IPS-18a (cell line): ENCODE measurements around the gene NAA80.
A peak's percentile ranks its signal among the peaks of the same experiment; 100 is the strongest.

ENCODE experiments used
- H3K27ac ChIP-seq: one replicate; pipeline ENCODE4 v1.5.1; 2013; ENCODE audit warnings: low read length
- H3K27me3 ChIP-seq: one replicate; pipeline ENCODE4 v1.6.1; 2013; ENCODE audit warnings: mild to moderate bottlenecking, low read length; ENCODE audit not compliant: control insufficient read depth, insufficient read depth
- H3K36me3 ChIP-seq: one replicate; pipeline ENCODE4 v1.6.1; 2013; ENCODE audit warnings: low read depth, low read length; ENCODE audit not compliant: control insufficient read depth
- H3K4me1 ChIP-seq: one replicate; pipeline ENCODE4 v1.6.1; 2013; ENCODE audit warnings: low read depth, low read length; ENCODE audit not compliant: control insufficient read depth
- H3K4me3 ChIP-seq: one replicate; pipeline ENCODE4 v1.5.1; 2013; ENCODE audit warnings: low read length
- H3K9ac ChIP-seq: one replicate; pipeline ENCODE4 v1.6.1; 2013; ENCODE audit warnings: mild to moderate bottlenecking, low read length, moderate library complexity
- H3K9me3 ChIP-seq: one replicate; pipeline ENCODE4 v1.6.1; 2013; ENCODE audit warnings: low read depth, low read length; ENCODE audit not compliant: control insufficient read depth

NAA80 gene

DNA sequence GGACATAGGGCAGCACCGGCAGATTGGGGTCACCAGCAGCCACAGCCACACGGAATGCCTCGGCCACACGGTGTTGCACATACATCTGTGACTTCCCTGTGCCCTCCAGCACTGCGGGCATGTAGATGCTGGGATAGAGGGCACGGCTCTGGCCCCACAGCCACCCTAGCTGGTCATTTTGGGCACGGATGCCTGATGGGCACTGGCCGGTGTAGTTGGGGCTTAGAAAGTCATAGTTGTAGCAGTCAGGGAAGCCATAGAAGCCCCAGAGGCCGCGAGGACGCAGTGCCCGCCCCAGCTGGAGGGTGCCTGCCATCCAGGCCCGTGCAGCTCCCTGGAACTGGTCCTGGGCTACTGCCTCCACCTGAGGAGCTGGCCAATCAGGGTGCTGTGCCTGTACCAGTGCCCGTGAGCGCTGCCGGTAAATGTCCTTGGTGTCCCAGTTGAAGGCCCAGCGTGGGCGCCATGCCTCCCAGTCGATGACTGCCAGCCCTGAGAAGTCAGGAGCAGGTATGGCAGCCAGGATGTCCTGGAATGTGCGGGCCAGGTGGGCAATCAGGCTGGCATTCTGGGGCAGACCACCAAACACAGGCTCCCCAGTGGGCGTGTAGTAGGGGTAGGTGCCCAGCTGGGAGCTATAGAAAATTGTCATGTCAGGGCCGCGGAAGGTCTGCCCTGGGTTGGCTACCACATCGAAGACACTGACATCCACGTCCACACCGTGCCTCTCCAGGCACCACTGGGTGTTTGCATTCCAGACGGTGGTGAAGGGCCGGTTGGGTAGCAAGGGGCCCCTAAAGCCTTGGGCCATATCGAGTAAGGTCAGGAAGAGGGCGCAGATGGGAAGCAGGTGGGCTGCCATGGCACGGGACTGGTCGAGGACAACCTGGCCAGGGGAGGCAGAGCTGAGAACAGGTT, 3.1 kb upstream of the NAA80 start:
- no peak overlapping the region for H3K27ac ChIP-seq
- peaks cover 18% of the 10 kb centered on the region for H3K4me1 ChIP-seq
- H3K4me3 ChIP-seq = no peak overlapping the region
- no peaks in the 10 kb centered on the region for H3K9me3 ChIP-seq
- no peaks in the 10 kb centered on the region for H3K27me3 ChIP-seq
- H3K9ac ChIP-seq = no peak overlapping the region
- no peaks in the 10 kb centered on the region for H3K36me3 ChIP-seq

DNA sequence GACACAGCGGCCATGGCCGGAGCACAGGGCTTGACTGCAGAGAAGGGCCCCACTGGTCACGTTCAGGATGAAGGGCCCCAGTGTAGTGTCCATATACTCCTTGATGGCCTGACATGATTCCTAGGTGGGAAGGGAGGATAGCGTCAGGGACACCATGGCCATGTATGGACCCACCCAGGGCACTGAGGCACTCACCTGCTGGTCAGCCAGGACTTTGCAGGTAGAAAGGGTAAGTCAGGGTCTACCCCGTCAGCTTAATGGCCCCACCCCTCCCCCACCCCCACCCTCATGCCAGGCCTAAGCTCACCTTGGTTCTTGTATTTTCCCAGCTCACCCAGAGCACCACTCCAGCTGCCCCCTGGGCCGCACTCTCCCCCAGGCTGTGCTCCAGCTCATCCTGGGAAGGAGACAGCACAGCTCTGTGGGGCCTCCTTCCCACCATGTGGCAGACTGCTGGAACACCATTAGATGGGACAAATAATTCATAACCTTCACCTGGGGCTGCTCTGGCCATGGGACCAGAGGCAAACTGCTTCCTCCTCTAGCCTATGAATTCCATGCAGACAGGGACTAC, 1.6 kb upstream of the NAA80 start:
- no peak overlapping the region for H3K9ac ChIP-seq
- H3K27me3 ChIP-seq = no peaks in the 10 kb centered on the region
- no peak overlapping the region for H3K27ac ChIP-seq
- no peak overlapping the region for H3K4me3 ChIP-seq
- no peaks in the 10 kb centered on the region for H3K36me3 ChIP-seq
- H3K4me1 ChIP-seq = peaks cover 18% of the 10 kb centered on the region
- H3K9me3 ChIP-seq = no peaks in the 10 kb centered on the region

DNA sequence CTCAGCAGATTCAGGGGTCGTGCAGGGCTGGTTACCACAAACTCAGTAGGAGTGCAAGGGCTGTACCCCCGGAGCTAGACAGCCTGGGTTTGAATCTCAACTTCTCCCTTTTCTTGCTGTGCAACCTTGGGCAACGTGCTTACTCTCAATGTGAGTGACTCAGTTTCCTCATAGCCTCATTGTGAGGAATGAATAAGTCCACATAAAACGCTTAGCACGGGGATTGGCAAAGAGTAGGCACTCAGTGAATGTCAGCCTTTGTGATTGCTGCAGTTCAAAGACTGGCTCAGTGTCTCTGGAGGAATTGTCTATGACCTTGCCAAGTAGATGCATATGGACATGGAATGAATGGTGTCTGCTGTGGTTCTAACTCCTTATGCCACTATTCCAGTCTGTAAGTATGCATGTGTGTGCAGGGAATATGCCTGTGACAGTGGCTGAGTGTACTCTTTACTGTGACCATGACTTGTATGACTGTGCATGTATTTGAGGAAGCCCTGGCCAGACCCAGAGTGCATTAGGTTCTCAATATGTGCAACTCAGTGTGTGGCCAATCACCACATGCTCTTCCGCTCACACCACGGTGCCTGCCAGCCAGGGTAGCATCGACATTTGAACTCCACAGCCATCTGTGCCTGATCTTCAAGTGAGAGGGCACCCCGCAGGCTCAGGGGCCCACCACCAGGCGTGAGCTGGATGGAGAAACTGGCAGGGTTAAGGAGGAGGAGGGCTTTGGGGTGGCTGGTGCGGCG, 900 bp upstream of the NAA80 start:
- no peaks in the 10 kb centered on the region for H3K9me3 ChIP-seq
- H3K27ac ChIP-seq = no peak overlapping the region
- H3K4me3 ChIP-seq = peak overlapping the region; percentile 92
- peaks cover 18% of the 10 kb centered on the region for H3K4me1 ChIP-seq
- H3K27me3 ChIP-seq = no peaks in the 10 kb centered on the region
- H3K9ac ChIP-seq = peak overlapping the region; percentile 24
- H3K36me3 ChIP-seq = no peaks in the 10 kb centered on the region

DNA sequence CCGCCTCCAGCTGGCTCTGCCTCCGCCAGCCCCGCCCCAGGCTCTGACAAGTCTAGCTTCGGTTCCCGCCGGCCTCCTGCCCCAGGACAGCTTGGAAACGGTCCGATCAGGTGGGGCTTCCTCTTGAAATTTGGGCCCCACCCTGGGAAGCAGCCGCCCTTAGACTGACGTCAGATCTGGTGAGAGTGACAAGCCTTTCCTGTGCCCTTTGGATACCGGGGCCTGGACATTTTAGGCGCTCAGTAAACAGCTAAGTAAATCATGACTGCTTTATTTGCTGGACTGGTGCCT, 378 bp upstream of the NAA80 start:
- Histone ChIP-seq H3K36me3 (no peaks in the 10 kb centered on the region), H3K4me3 (peak overlapping the region; percentile 92), H3K27ac (no peak overlapping the region), H3K9me3 (no peaks in the 10 kb centered on the region), H3K4me1 (peaks cover 18% of the 10 kb centered on the region), H3K27me3 (no peaks in the 10 kb centered on the region), H3K9ac (peak overlapping the region; percentile 24)

DNA sequence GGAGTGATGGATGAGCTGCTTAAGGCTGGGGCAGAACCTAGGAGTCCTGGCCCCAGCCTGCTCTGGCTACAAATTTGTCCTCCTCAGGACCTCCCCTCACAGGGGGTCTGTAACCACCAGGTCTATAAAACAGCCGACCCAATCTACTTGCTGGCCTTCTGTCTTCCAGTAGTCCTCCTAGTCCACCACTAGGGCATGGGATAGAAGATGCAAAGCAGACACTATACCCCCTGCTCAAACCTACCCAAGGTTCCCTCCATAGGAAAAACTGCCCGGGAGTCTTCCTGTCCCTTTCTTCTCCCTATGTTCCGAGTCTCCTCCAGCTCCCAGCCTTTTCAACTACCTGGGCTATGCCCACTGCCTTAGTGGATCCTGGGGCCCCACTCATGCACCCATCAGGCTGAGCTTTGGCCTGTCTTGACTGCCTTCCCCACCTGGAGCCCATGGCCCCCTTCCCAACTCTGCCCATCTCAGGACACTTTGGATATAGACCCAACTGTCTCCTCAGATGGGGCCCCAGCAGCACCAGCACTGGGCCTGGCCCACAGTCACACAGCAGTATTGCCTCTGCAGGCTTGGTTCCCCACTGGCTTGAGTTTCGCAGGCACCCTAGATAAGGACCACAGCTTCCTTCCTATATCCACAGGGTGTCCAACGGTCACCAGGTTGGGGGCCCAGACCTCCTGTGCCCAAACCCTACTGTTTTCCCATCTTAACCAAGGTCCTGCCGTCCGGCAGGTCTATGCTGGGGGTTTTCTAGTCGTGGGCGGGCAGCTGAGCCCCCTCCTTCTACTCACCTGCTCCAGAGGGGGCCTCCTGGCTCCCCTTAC, 1.1 kb downstream of the NAA80 start:
- Histone ChIP-seq H3K4me1 (peaks cover 10% of the 10 kb centered on the region), H3K27ac (no peak overlapping the region), H3K27me3 (no peaks in the 10 kb centered on the region), H3K9ac (no peak overlapping the region), H3K4me3 (peak overlapping the region; percentile 92), H3K9me3 (no peaks in the 10 kb centered on the region), H3K36me3 (no peaks in the 10 kb centered on the region)

DNA sequence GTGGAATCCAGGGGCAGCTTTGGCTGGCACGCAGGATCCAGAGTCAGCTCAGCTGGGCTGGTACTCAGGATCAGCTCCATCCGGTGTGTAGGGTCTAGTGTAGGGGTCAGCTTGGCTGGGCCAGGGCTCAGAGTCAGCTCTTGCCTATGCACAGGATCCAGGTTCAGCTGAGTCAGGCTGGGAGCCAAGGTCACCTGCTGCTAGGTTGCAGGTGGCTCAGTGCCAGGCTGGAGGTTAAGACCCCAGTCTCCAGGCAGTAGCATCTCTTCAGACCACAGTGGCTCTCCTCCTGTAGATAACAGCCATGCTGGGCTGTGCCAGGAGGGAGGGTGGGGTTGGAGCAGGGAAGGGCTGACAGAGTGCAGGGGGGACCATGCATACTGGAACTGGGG, 1.8 kb downstream of the NAA80 start:
- H3K9me3 ChIP-seq = no peaks in the 10 kb centered on the region
- H3K9ac ChIP-seq = no peak overlapping the region
- no peaks in the 10 kb centered on the region for H3K36me3 ChIP-seq
- no peak overlapping the region for H3K4me3 ChIP-seq
- H3K27ac ChIP-seq = no peak overlapping the region
- no peaks in the 10 kb centered on the region for H3K27me3 ChIP-seq
- H3K4me1 ChIP-seq = peaks cover 11% of the 10 kb centered on the region

DNA sequence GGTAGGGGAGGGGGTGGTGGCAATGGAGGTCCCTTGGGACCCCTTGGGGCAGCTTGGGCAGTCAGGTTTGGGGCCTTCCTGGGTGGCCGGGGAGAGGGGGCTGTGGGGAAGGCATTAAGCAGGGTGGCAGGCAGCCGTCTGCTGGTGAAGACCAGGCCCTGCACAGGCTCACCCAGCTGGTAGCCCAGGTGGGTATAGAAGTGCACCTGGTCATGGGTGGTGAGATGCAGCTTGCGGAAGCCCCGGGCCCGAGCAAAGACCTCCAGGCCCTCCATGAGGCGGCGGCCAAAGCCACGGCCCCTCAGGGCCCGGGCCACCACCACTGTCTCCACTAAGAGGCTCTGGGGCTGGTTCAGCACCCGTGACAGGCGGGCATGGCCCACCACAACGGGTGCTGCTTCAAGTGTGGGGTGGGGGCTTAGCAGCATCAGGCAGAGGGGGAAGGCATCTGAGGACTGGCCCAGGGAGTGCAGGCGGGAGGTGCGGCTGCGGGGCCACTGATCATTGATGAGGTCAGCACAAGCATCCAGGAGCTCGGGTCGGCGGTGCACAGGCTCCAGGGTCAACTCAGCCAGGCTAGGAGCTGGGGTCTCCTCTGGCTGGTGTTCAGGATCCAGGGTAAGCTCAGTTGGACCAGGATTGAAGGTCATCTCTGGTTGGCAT, 2.4 kb downstream of the NAA80 start:
- no peak overlapping the region for H3K4me3 ChIP-seq
- no peaks in the 10 kb centered on the region for H3K36me3 ChIP-seq
- no peak overlapping the region for H3K27ac ChIP-seq
- H3K4me1 ChIP-seq = peaks cover 11% of the 10 kb centered on the region
- no peak overlapping the region for H3K9ac ChIP-seq
- H3K9me3 ChIP-seq = no peaks in the 10 kb centered on the region
- H3K27me3 ChIP-seq = no peaks in the 10 kb centered on the region

DNA sequence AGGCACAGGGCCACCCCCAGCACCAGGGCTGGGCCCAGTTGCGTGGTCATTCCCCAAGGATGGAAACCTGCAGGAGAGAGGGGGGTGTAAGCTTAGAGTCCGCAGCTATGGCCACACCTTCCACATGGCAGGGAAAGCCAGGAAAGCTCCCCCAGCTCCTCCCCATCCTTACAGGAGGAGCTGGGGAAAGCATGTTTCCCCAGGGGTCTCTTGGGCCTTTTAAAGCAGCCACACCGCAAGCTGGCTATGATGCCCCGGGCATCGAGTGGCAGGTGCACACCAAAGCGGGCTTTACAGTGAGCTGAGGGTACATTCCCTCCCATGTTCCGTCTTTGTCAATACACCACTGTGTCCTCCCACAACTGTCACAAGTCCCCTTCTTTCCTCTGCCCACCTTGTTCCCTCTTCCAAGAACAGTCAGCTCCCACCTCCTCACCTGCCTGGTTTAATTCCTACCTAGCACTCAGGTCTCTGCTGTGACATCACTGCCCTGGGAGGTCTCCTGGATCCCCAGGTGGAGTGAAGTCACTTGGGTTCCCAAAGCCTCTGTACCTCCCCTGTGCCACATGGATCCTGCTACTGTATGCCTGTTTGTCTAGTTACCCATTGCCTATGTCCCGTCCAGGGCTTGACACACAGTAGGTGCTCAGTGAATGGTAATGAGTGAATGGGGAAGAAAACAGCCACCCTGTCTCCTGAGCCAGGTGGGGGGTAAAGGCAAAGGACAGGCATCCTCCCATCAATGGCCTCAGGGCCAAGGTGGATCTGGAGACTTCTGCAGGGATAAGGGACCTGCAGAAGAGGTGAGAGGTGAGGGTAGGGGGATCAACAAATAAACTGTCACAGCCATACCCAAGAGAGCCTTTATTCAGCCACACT, 3.4 kb downstream of the NAA80 start:
- no peaks in the 10 kb centered on the region for H3K9me3 ChIP-seq
- H3K36me3 ChIP-seq = no peaks in the 10 kb centered on the region
- peaks cover 11% of the 10 kb centered on the region for H3K4me1 ChIP-seq
- no peak overlapping the region for H3K4me3 ChIP-seq
- H3K27ac ChIP-seq = no peak overlapping the region
- no peaks in the 10 kb centered on the region for H3K27me3 ChIP-seq
- H3K9ac ChIP-seq = no peak overlapping the region

DNA sequence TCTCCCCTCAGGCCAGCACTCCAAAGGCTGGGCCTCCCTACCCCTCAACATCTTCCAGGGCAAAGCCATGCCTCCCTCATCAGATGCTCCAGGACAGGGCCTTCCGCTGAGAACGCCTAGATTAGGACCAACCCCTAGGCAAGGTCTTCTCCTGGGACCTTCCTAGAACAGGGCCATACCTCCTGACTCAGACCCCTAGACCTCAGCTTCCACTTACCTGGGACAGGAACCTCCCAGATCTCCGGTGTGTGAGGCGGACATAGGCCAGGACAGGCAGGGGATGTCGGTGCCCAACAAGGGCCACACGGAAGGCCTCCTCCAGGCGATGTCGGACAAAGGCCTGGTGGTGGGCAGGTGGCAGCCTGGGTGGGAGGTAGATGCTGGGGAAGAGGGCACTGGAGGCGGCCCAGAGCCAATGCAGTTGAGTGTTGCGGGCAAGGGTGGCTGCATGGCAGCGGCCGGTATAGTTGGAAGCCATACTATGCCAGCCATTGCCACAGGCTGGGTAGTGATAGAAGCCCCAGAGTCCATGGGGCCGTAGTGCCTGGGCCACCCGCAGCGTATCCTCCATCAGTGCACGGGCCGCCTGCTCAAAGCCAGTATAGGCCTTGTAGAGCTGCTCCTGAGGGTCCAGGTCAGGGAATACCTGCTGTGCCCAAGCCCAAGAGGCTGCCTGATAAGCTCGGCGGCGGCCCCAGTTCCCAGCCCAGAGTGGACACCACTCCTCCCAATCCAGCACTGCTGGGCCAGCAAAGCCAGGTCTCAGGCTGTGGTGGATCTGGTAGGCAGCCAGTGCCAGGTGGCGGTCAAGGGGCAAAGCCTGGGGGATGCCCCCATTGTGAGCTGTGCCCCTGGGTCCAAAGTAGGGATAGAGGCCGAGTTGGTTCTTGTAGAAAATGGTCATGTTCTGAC, 4.5 kb downstream of the NAA80 start:
- Histone ChIP-seq H3K9ac (no peak overlapping the region), H3K27me3 (no peaks in the 10 kb centered on the region), H3K27ac (no peak overlapping the region), H3K36me3 (peaks cover 4% of the 10 kb centered on the region), H3K9me3 (no peaks in the 10 kb centered on the region), H3K4me3 (no peak overlapping the region), H3K4me1 (peaks cover 7% of the 10 kb centered on the region)
